Measurements from ENCODE around the gene BTBD1. TPM values are rescaled to one million over a fixed set of nuclear protein-coding genes. Genes with fewer than 3 reads are reported as not detected.

Gene BTBD1
- total RNA-seq (2014; rRNA removed; shearing (Covaris generic)): 67.0 and 67.9 TPM in 2 replicates
- 50.9 and 68.4 TPM in 2 replicates for polyA plus RNA-seq (2014; cell fraction: nucleus; rRNA removed)

DNA sequence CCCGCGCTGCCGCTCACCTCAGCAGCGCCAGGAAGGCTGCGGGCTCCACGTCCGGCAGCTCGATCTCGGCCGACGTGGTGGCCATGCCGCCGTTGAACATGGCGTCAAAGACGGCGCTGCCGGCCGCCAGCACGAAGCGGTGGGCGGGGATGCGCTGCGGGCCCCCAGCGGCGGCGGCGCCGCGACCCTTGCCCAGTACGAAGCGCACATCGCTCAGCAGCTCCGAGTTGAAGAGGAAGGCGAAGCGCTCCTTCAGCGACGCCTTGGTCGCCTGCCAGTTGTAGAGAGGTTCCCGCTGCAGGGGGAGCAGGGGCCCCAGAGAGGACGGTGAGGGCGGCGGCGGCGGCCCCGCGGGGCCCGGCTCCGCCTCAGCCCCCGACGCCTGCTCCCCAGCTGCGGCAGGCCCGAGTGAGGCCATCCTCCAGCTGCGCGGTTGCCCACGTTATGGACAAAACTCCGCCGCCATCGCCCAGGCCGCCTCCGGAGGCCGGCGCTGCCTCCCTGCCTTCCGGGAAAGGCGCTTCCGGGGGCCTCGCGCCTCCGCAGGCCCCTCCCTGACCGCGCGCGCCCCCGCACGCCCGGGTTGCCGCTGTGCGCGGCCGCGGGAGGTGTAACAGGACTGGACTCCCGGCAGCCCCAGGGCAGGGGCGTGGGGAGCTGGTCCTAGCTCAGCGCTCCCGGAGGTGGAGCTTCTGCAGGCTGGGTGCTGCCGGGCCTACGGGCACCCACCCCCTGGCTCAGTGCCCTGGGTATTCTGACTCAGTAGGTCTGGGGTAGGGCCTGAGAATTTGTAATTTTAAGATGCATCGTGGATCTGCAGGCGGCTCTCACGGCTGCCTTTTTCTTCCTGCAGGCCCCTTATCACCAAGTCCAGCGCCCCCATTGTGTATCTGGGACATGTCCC, at the start of gene BTBD1:
Gene BTBD1, minus strand, starts transcription at position 519 of the 904 bp plus-strand sequence. Its CDS starts 101 bp downstream, at position 418.
- peak; percentile 87 for DNase-seq (ENCODE audit: extremely low read depth, low read depth)

DNA sequence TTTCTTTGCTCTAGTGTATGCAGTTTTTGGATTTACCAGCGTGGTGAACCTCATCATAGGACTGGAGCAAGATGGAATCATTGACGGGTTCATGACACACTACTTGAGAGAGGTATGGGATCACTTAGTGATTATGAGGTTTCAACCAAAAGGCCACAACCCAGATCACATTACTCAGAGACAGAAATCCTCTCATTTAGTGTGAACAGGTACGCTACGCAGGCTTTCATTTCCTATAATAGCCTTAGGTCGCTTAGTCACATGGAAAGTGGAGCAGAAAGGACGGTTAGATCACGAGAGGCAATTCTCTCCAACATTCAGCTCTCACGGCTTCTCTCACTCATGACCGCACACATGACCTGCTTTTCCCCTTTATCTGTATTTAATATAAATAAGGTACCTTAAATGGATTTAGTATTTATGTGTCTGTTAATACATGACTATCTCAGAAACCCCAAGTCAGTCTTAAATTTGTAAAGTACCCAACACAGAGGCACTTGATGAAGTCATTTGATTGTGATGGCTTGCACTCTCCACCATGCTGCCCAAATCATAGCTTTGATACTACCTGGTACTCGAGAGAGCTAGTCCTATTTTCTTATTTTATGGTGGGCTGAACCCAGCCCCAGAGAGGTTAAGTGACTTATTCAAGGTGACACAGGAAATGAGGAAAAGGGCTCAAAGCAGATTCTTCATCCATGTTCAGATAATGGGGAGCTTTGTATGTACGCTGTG, 48.9 kb upstream of the BTBD1 start:
- no peak for DNase-seq (ENCODE audit: extremely low read depth, low read depth)

DNA sequence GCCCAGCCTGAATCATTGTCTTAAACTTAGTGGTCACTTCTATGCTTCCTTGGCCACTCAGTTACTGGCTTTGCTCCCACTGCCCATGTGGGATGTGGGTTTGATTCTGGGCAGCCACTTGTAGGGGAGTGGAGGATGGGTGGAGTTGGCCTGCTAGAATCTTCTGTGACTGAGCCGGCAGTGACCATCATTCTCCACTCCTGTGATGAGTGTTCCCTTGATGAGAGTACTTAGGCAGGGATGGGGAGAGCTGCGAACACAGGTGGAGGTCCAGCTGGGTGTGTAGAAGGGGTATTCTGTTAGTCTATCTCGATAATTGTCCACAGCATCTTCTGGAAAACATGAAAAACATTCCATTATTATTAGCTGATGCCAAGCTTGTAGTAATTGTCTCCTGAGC, 48.4 kb upstream of the BTBD1 start:
- DNase-seq (ENCODE audit: extremely low read depth, low read depth): no peak

DNA sequence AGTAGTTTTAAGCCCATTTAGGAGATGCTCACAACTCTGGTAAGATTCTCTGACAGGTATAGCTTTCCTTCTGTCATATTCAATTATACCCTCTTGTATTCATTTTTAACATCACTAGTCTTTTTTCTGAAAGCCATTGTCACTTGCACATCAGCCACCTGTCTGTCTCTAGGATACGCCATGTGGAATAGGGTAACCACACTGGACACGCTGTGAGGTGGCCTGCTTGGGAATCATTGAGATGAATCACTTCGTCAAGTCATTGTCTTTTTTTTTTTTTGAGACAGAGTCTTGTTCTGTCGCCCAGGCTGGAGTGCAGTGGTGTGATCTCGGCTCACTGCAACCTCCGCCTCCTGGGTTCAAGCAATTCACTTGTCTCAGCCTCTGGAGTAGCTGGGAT, 47.8 kb upstream of the BTBD1 start:
- no peak for DNase-seq (ENCODE audit: extremely low read depth, low read depth)

DNA sequence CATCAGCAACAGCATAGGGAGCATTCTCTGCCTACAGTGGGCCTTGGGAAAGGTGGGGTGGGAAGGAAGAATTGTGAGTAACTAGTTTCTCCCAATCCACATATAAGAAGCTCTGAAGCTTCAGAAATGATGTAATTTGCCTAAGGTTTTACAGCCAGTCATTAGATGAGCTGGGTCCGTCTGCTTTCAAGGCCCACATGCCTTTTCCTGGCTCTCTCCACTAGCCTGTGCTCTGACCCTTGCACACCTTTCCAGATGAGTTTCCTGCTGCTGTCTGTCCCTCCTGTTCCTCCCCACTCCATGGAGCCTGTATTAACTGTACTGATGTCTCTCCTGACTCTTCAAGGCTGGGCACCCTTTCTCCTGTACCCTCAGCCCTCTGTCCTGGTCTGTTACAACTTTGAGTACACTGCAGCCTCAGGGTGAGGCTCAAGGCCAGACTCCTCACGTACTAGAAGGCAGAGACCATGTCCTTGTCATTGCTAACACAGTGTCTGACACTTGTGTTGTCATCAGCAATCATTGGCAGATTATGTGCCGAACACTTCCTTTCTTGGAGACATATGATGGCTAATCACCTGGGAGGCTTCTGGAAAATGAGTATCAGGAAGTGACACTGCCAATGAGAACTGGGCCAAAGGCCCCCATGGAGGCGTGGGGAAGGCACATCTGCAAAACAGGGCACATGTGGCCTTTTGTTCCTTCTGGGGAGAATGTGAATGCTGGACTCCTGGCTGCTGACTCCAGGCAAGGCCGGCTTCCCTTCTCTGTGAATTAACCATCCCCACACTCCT, 47.0 kb upstream of the BTBD1 start:
- no peak for DNase-seq (ENCODE audit: extremely low read depth, low read depth)

DNA sequence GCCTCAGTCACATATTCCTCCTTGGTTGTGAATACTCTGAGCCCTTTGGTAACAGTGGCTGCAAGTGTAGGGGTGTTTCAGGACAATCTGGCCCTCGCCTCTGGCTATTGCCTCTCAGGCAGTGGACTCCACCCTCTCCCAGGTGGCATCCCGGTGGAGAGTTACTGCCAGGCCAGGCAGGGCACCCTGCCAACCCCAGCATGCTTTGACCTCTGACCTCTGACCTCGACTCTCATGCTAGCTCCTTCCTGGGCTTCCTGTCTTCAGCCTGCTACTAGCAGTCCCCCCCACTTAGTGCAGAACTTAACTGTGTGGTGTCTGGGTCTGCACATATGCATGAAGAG, 45.9 kb upstream of the BTBD1 start:
- no peak for DNase-seq (ENCODE audit: extremely low read depth, low read depth)

DNA sequence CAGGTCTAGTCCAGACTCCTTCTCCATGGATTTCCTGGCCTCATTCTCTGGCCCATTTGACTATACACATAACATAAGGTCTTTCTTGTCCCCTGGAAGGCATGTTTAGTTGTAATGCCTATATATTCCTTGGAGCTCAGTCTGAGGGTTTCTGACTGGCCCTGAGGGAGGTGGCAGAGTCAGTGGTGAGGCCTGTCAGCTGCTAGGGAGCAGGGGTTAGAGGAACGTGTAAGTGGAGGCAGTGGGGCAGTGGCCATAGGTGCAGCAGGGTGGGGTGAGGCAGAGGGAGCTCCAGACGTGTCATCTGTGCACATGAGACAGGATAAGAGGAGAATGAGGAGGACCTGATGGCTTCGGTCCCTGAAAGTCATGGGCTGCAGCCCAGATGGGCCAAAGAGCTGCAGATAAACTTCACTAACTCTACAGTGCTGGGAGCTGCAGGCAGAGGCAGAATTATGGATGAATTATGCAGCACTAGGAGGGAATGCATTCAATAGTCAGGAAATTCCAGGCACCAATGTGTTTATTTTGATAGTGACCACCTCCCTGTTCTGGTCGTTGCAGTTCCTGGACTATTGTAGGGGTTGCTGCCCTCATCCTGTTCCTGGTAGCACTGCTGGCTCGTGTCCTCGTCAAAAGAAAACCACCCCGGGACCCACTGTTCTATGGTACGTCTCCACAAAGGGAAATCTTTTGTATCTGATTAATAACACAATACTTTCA, 45.3 kb upstream of the BTBD1 start:
- DNase-seq (ENCODE audit: extremely low read depth, low read depth): no peak

DNA sequence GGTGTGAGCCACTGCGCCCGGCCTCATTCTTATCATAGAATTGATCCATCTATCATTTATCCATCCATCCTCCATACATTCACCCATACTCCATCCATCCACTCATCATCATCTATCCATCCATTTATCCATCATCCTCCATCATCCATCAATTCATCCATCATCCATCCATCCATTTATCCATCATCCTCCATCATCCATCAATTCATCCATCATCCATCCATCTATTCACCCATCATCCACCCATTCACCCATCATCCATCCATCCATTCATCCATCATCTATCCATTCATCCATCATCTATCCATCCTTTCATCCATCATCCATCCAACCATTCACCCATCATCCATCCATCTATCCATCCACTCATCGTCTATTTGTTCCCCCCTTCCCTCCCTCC, 44.1 kb upstream of the BTBD1 start:
- DNase-seq (ENCODE audit: extremely low read depth, low read depth): no peak

DNA sequence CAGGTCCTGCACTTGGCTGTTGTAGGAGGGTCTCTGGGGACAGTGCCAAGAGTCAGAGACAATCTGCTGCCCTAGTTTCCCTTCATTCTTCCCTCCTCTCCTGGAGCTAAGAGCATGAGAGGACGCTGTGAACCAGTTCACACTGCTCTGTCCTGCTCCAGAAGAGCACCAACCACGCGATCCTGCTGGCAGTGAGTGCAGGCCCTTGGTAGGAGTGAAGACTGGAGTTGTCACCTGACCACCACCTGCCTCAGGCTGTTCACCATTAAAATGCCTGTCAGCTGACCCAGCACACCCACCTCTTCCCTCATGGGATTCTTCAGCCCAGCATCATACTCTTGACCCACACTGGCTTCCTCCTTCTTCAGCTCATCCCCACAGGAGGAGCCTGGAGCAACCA, 43.3 kb upstream of the BTBD1 start:
- no peak for DNase-seq (ENCODE audit: extremely low read depth, low read depth)

DNA sequence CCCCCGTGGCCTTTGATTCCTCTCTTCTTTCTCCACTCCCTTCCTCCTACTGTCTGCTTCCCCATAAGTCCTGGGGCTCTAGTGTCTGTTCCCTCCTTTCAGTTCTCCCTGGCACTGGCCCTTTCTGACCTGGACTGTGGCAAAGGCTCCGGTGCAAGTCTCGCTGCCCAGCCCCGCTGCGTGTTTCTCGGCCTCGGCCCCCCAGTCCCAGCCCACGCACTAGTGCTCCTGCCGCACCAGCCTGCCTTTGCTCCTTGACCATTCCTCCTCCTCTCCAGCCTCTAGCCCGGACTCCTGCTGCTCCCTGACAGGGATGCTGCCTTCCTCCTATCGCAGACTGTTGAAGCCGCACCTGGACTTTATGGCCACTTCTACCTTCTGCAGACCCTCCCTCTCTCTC, 42.5 kb upstream of the BTBD1 start:
- no peak for DNase-seq (ENCODE audit: extremely low read depth, low read depth)

DNA sequence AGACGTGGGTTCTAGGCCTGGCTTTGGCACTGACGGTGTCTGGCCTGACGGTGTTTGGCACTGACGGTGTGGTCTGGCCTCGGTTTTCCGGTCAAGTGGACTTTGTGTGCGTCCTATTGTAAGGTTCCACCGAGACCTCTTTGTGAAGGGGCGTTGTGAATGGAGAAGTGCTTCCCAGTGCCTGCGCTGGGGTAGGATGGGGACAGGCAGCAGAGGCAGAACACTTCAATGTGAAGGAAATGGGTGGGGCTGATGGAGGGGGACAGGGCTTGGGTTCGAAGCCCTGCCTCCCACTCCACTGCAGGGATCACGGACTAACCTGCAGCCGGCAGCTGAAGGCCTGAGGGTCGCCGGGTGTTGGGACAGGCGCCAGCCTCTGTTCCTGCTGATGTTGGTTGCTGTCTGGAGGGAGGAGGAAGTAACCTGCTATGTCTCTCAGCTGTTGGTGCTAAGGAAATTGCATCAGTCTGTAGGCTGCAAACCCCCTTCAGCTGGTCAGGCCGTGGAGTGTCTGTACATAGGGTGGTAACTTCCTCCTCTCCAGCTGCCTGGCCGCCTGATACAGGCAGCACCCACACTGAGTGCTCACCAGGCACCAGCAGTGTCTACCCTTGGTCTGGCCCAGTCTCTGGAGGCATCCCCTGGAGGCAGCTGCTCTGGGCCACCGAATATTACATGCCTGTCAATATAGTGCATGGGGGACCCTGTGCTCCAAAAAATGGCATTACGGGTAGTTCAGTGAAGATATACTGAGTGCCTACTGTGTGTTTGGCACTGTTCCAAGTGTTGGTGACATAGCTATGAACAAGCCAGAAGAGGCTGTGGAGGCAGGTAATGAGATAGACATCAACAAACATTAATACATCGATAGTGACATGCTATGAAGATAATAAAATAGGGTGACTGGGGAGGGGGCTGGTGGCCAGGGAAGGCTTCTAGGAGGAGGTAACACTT, 41.5 kb upstream of the BTBD1 start:
- DNase-seq (ENCODE audit: extremely low read depth, low read depth): no peak

DNA sequence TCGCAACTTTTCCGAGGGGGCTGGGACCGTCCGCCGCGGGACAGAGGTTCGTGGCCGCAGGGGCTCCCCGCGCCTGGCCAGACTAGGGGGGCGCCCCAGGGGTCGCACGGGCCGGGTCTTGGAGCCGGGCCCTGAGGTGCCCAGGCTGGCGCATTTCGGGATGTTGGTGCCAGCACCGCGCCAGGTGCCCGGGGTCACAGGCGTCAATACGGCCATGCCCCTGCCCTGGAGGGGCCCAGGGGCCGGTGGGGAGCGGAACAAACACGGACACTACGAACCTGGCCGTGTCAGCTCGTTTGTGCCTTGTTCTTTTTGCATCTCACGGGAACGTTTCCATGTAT, 40.8 kb upstream of the BTBD1 start:
- no peak for DNase-seq (ENCODE audit: extremely low read depth, low read depth)

DNA sequence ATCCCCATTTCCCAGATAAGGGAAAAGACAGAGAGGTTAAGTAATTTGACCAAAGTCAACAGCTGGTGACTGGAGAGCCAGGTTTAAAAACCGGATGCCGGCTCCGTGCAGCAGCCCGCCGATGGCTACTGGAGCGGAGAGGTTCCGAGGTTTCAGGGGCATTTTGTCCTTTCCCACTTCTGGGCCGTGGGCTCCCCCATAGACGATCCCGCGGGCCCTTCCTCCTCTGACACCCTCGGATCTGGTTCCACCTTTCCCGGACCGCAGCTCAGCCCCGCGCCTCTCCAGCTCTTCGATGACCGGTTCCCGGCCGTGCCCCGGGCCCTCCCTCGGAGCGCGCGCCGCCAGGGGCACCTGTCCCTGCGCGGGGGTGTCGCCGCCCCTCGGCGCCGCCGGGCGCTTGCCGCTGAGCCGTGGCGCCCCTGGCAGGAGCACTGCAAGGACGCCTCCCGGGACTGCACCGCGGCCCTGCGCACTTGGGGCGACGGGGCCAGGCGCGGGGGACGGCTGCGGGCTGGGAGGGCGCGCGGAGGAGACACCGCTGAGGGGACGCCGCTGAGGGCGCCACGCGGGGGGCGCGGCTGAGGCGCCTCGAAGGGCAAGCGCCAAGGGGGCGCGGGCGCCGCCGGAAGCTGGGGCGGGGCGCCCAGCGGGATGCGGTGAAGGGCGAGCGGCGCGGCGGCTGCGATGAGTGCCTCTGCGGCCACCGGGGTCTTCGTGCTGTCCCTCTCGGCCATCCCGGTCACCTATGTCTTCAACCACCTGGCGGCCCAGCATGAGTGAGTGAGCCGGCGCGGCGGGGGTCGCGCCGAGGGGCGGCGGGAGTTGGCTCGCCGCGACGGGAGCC, 40.2 kb upstream of the BTBD1 start, which contains the start of gene TM6SF1:
Gene TM6SF1, plus strand, starts transcription at position 652 of the 847 bp plus-strand sequence. Its CDS starts 36 bp downstream, at position 688.
- no peak for DNase-seq (ENCODE audit: extremely low read depth, low read depth)

DNA sequence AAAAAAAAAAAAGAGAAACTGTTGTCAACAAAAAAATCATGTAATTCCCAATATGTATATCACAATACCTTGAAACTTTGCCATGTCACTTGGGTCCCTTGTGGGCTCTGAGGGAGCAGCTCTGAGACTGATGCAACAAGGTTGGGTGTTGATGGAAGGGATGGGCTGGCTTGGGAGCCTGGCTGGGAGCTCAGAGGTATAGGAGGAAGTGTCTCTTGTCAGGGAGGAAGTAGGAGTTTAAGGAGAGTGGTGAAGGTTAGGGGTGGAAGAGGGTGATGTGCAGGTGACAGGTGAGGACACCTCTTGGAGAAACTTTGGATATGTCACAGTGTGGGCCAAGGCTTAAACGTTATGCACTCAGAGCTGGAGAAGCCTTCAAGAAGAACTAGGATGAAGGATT, 38.4 kb upstream of the BTBD1 start:
- no peak for DNase-seq (ENCODE audit: extremely low read depth, low read depth)

DNA sequence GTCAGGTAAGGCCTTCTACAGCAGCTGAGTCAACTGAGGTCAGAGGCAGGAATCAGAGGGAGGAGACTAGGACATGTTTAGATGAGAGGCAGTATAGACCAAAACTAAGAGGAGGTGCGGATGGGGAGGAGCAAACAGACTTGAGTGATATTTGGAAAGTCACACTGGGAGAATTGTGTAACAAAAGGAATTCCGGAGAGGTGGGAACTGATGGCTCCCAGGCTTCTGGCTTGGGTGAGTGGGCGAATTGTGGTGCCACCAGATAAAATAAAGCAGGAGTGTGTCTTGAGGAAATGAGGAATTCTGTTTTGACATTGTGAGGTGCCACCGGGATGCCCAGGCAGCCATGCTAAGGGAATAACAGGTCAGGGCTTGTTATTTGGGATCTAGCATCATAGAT, 37.1 kb upstream of the BTBD1 start:
- no peak for DNase-seq (ENCODE audit: extremely low read depth, low read depth)

DNA sequence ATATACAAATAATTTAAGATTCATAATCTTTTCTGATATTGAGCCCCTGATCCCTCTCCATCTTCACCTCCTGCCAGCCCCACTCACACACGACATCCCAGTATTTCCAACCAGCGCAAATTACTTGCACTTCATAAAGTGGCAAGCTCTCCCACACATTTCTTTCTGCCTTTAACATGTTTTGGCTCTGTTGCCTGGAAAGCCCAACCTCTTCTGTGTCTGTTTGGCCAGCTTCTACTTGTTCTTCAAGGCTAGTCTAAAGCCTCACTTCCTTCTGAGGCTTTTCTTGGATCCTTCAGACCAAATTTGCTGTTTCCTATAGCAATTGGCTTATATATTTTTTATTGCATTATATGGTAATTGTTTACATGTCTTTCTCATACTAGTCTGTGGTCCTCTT, 35.3 kb upstream of the BTBD1 start:
- no peak for DNase-seq (ENCODE audit: extremely low read depth, low read depth)

DNA sequence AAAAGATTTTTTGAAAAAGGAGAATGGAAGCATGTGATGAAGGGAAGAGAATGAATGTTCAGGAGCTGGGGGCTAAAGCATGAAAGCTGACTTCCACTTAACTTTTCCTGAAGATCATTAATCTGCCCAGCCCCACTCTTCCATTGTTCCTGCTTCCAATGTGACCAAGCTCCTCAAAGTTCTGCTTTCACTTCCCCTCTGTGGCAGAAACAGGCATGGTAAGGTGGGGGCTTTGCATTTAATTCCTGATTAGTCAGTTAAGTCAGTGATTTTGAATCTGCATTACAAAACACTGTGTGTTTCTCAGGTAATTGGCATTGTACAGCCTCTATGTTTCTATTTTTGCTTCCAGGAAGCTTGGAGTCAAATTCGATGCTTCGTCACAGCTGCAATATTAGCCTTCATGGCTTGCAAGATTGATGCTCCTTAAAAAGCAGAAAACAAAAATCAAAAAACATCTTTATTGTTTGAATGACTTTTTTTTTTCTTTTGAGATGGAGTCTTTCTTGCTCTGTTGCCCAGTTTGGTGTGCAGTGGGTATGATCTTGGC, 33.1 kb upstream of the BTBD1 start:
- no peak for DNase-seq (ENCODE audit: extremely low read depth, low read depth)

DNA sequence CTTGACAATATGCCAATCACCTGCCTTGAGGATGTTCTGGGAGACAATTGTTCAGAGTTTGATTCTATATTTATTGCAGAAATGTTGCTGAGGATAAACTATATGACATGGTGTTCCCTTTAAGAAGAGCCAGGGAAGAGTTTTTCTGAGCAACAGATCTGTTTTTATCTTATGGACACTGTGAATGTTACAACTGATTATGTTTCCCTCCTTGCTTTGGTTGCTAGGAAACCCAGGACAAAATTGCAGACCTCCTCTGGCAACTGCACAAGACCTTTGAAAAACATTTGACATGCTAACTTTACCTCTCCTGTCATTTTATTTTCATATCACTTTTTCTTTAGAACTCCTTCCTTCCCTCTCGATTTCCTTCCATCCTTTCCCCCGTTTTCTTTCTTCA, 32.2 kb upstream of the BTBD1 start:
- no peak for DNase-seq (ENCODE audit: extremely low read depth, low read depth)
